CD4-positive, alpha-beta T cell (primary cell): ENCODE measurements around the gene SCUBE2. TPM values are rescaled to one million over a fixed set of nuclear protein-coding genes. Genes with fewer than 3 reads are reported as not detected.

Experiments used
- ATAC-seq: fragments of 200-7000 bp; cut with Tn5 transposase; one replicate; pipeline ENCODE4 v1.10.0; 2022; ENCODE audit warnings: mild to moderate bottlenecking; ENCODE audit not compliant: poor library complexity
- CTCF ChIA-PET: fragments of 350-600 bp; sonication (Branson Sonifier 250); formaldehyde crosslinking; loops from one replicate; lab custom pipeline; 2021; ENCODE audit warnings: antibody characterized with exemption, inconsistent platforms; lab: Charles Lee
- POLR2A ChIA-PET: fragments of 350-600 bp; sonication (Branson Sonifier 250); formaldehyde crosslinking; loops from one replicate; lab custom pipeline; 2021; ENCODE audit warnings: antibody characterized with exemption, inconsistent platforms; lab: Charles Lee
- DNase-seq, 14 experiments: peaks; one replicate each; pipeline ENCODE4 v3.0.0-alpha.2; 2013 to 2020; ENCODE audit warnings: mixed read lengths in 2 of 14
- H3K27ac ChIP-seq, 2 donors: one replicate each; pipeline versions ENCODE4 v1.5.1 to v1.7.0; 2013; ENCODE audit warnings: low read length in 2 of 2, low read depth in 1 of 2, mild to moderate bottlenecking in 1 of 2
- H3K27me3 ChIP-seq, 2 experiments: 1 replicate in 1 of 2; 2 replicates in 1 of 2; pipeline versions ENCODE4 v1.6.1 to v1.7.0; 2013; ENCODE audit warnings: low read length in 2 of 2, control low read depth in 1 of 2, mild to moderate bottlenecking in 1 of 2, moderate library complexity in 1 of 2; ENCODE audit not compliant: insufficient read depth in 2 of 2, control insufficient read depth in 1 of 2
- H3K36me3 ChIP-seq: one replicate; pipeline ENCODE4 v1.6.1; 2013; ENCODE audit warnings: low read length, control low read depth; ENCODE audit not compliant: insufficient read depth
- H3K4me1 ChIP-seq: one replicate; pipeline ENCODE4 v1.6.1; 2013; ENCODE audit warnings: low read length, control low read depth; ENCODE audit not compliant: insufficient read depth
- H3K4me3 ChIP-seq: one replicate; pipeline ENCODE4 v1.5.1; 2013; ENCODE audit warnings: mild to moderate bottlenecking, low read length, moderate library complexity
- H3K9me3 ChIP-seq, 2 experiments: 1 replicate in 1 of 2; 2 replicates in 1 of 2; pipeline versions ENCODE4 v1.6.1 to v1.7.0; 2013; ENCODE audit warnings: low read length in 2 of 2, mild to moderate bottlenecking in 2 of 2, control low read depth in 1 of 2, moderate library complexity in 1 of 2; ENCODE audit not compliant: control insufficient read depth in 1 of 2, insufficient read depth in 1 of 2
- H3K27ac Mint-ChIP-seq: one replicate; pipeline ENCODE4 v1.8.0; 2020; ENCODE audit warnings: mixed read lengths
- H3K27me3 Mint-ChIP-seq: one replicate; pipeline ENCODE4 v1.8.0; 2021; ENCODE audit warnings: mixed read lengths
- H3K36me3 Mint-ChIP-seq: one replicate; pipeline ENCODE4 v1.8.0; 2021; ENCODE audit warnings: low read depth, mixed read lengths
- H3K4me1 Mint-ChIP-seq: one replicate; pipeline ENCODE4 v1.8.0; 2021; ENCODE audit warnings: low read depth, mixed read lengths
- H3K4me3 Mint-ChIP-seq: one replicate; pipeline ENCODE4 v1.8.0; 2020; ENCODE audit warnings: mild to moderate bottlenecking, mixed read lengths
- H3K9me3 Mint-ChIP-seq: one replicate; pipeline ENCODE4 v1.8.0; 2020; ENCODE audit warnings: mixed read lengths
- intact Hi-C, 2 experiments: fragments of 100-400 bp; cut with DNase I in 1 of 2; cut with micrococcal nuclease in 1 of 2; formaldehyde crosslinking; loops; one replicate each; pipeline versions ENCODE4 v1.15.1 to v1.9.0; 2023 to 2025; cut with DNase I, micrococcal nuclease
- total RNA-seq, 174 experiments: library from RNA in 2 of 174; stranded (reverse) in 2 of 174; gene quantifications; one replicate each; pipeline ENCODE4 v1.2.3 and lab custom pipeline; 2021 to 2026
- TF ChIP-seq, protein P1 (sequence below): fragments of 200-600 bp; IDR thresholded peaks from one replicate; pipeline ENCODE4 v1.8.0; 2022; ENCODE audit warnings: antibody characterized with exemption, mild to moderate bottlenecking

SCUBE2 gene
- total RNA-seq, 2 experiments from 2014 or later = 0.17 TPM; not detected in 1

DNA sequence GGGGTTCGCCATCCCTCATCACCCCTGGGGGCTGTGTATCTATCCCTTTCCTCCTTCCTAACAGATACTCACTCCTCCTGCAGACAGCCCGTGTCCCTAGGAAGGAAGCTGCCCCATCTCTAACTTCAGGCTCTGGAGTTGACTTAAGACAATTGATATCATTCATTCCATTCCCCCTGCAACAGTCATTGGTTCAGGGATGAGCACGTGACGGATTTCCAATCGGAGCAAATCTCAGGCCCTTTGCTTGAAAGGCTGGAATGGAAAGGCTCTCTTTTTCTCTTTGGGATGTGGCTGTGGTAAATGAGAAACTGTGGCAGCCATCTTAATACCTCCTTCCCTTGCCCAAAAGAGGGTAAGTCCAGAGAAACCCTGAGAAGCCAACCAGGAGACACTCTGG, 5.0 kb upstream of the SCUBE2 start:
- no peak for ATAC-seq
- Histone ChIP-seq H3K9me3 (peaks cover 0 to 11% of the 10 kb centered on the region in 2 experiments), H3K27me3 (peaks cover 22 to 26% of the 10 kb centered on the region in 2 experiments), H3K36me3 (no peaks in the 10 kb centered on the region), H3K4me1 (peaks cover 4% of the 10 kb centered on the region), H3K27ac (no peak overlapping the region), H3K4me3 (no peak overlapping the region)
- H3K4me1 Mint-ChIP-seq = no peaks in the 10 kb centered on the region
- H3K36me3 Mint-ChIP-seq = no peaks in the 10 kb centered on the region
- no peaks in the 10 kb centered on the region for H3K9me3 Mint-ChIP-seq
- H3K27me3 Mint-ChIP-seq = peaks cover 54% of the 10 kb centered on the region
- TF ChIP-seq, protein P1, sequence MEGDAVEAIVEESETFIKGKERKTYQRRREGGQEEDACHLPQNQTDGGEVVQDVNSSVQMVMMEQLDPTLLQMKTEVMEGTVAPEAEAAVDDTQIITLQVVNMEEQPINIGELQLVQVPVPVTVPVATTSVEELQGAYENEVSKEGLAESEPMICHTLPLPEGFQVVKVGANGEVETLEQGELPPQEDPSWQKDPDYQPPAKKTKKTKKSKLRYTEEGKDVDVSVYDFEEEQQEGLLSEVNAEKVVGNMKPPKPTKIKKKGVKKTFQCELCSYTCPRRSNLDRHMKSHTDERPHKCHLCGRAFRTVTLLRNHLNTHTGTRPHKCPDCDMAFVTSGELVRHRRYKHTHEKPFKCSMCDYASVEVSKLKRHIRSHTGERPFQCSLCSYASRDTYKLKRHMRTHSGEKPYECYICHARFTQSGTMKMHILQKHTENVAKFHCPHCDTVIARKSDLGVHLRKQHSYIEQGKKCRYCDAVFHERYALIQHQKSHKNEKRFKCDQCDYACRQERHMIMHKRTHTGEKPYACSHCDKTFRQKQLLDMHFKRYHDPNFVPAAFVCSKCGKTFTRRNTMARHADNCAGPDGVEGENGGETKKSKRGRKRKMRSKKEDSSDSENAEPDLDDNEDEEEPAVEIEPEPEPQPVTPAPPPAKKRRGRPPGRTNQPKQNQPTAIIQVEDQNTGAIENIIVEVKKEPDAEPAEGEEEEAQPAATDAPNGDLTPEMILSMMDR = no peak
- no peak for DNase-seq
- CTCF ChIA-PET = no interaction called here
- intact Hi-C loops = no loop called here
- POLR2A ChIA-PET = no interaction called here
- H3K4me3 Mint-ChIP-seq = no peak overlapping the region
- no peak overlapping the region for H3K27ac Mint-ChIP-seq

DNA sequence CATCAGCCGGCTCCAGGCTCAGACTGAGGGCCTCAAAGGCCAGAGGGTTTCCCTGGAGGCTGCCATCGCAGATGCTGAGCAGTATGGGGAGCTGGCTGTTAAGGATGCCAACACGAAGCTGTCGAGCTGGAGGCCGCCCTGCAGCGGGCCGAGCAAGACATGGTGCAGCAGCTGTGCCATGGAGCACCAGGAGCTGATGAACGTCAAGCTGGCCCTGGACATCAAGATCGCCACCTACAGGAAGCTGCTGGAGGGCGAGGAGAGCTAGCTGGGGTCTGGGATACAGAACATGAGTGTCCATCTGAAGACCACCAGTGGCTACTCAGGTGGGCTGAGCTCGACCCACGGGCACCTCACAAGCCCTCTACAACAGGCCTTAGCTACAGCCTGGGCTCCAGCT, 4.0 kb upstream of the SCUBE2 start:
- peaks cover 51% of the 10 kb centered on the region for H3K27me3 Mint-ChIP-seq
- Histone ChIP-seq H3K4me1 (peaks cover 7% of the 10 kb centered on the region), H3K9me3 (peaks cover 0 to 11% of the 10 kb centered on the region in 2 experiments), H3K4me3 (no peak overlapping the region), H3K27me3 (peaks cover 28 to 31% of the 10 kb centered on the region in 2 experiments), H3K36me3 (no peaks in the 10 kb centered on the region), H3K27ac (no peak overlapping the region)
- DNase-seq (no peak), ATAC-seq (no peak)
- POLR2A ChIA-PET = no interaction called here
- no peak overlapping the region for H3K27ac Mint-ChIP-seq
- TF ChIP-seq, protein P1 = no peak
- no peak overlapping the region for H3K4me3 Mint-ChIP-seq
- intact Hi-C loops = no loop called here
- no peaks in the 10 kb centered on the region for H3K36me3 Mint-ChIP-seq
- CTCF ChIA-PET = no interaction called here
- no peaks in the 10 kb centered on the region for H3K9me3 Mint-ChIP-seq
- H3K4me1 Mint-ChIP-seq = no peaks in the 10 kb centered on the region

DNA sequence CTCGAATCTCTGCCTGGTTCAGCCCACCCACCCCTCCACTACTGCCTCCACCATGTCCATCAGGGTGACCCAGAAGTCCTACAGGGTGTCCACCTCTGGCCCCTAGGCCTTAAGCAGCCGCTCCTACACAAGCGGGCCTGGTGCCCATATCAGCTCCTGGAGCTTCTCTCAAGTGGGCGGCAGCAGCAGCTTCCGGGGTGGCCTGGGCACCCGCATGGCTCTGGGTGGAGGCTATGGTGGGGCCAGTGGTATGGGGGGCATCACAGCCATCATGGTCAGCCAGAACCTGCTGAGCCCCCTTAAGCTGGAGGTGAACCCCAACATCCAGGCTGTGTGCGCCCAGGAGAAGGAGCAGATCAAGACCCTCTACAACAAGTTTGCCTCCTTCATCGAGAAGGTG, 3.0 kb upstream of the SCUBE2 start:
- H3K27ac Mint-ChIP-seq = no peak overlapping the region
- ATAC-seq (no peak), DNase-seq (no peak)
- H3K9me3 ChIP-seq = peaks cover 0 to 11% of the 10 kb centered on the region in 2 experiments
- peaks cover 60% of the 10 kb centered on the region for H3K27me3 Mint-ChIP-seq
- H3K4me3 ChIP-seq = no peak overlapping the region
- CTCF ChIA-PET = no interaction called here
- H3K4me1 Mint-ChIP-seq = no peaks in the 10 kb centered on the region
- no peak overlapping the region for H3K4me3 Mint-ChIP-seq
- H3K36me3 ChIP-seq = no peaks in the 10 kb centered on the region
- peaks cover 7% of the 10 kb centered on the region for H3K4me1 ChIP-seq
- POLR2A ChIA-PET = no interaction called here
- H3K9me3 Mint-ChIP-seq = no peaks in the 10 kb centered on the region
- TF ChIP-seq, protein P1 = no peak
- intact Hi-C loops = no loop called here
- H3K27ac ChIP-seq = no peak overlapping the region
- H3K36me3 Mint-ChIP-seq = no peaks in the 10 kb centered on the region
- peaks cover 37 to 39% of the 10 kb centered on the region in 2 experiments for H3K27me3 ChIP-seq
